Astrocyte of the spinal cord (primary cell): ENCODE data around the gene AKAP17A.

Experiments used
- DNase-seq: peaks from one replicate; pipeline ENCODE4 v3.0.0; 2011; ENCODE audit warnings: low read depth, low spot score
- H3K4me3 ChIP-seq: 2 replicates; pipeline ENCODE4 v1.5.1; 2011; ENCODE audit warnings: low read depth, mild to moderate bottlenecking, low read length, moderate library complexity
- CTCF ChIP-seq: IDR thresholded peaks from 2 replicates; pipeline ENCODE4 v1.5.1; 2012; ENCODE audit warnings: low read depth, mild to moderate bottlenecking, low read length, inconsistent platforms
- in situ Hi-C: cut with HindIII; loops from 2 replicates; pipeline ENCODE4 v1.10.0; 2017; ENCODE audit warnings: low sequenced_read_pairs

The AKAP17A gene

DNA sequence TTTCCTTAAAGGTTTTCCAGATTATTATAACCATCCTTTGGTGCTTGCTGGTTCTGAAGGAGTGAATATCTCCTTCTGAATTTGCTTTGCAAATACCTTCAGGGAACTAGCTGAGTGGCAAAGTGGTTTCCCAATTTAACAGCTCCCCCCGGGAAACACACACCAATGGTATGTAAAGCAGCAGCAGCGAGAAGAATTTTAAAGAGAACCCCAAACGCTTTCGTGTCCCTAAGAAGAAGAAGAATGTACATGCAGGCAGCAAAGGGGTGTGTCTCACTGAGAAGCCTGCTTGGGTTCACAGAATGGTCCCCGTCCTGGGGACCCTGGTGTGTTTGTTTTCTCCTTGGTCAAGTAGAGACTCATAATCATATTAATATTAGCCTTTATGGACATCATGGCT lies 4.2 kb upstream of the AKAP17A start:
- in situ Hi-C loops = no loop called here

DNA sequence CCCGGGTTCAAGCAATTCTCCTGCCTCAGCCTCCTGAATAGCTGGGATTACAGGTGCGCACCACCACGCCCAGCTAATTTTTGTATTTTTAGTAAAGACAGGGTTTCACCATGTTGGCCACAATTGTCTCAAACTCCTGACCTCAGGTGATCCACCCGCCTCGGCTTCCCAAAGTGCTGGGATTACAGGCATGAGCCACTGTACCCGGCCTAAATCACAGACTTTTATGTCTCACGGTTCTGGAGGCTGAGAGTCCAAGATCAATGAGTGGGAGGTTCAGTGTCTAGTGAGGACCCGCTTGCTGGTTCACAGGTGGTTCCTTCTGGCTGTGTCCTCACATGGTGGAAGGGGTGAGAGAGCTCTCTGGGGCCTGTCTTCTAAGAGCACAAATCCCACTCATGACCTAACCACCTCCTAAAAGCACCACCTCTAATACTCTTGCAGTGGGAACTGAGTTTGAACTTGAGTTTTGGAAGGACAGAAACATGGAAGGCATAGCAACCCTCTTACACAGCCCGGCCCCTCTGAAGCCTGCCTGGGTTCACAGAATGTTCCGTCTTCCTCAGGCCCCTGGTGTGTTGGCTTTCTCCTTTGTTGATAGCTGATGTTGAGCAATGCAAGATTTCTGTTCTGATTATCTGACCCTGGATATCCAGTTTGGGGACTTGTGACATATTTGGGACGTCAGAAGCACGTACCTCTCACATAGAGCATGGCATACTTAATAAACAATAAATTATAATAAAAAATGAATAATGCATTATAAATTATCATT lies 1.9 kb upstream of the AKAP17A start:
- DNase-seq = no peak
- no peak for TF ChIP-seq CTCF
- no peak overlapping the region for H3K4me3 ChIP-seq
- in situ Hi-C loops = no loop called here

More for the DNA sequence above, 4.2 kb upstream of the AKAP17A start:
- no peak for DNase-seq
- TF ChIP-seq CTCF = no peak
- H3K4me3 ChIP-seq = no peak overlapping the region

- no peak for TF ChIP-seq CTCF
- peak overlapping the region; percentile 95 for H3K4me3 ChIP-seq
- in situ Hi-C loops = no loop called here
- DNase-seq = no peak
Observed at GRCh38 chrX:1591863-1592469, 562 bp downstream of the AKAP17A start.

- no peak for TF ChIP-seq CTCF
- no peak for DNase-seq
- H3K4me3 ChIP-seq = peak overlapping the region; percentile 95
- in situ Hi-C loops = no loop called here
Observed at GRCh38 chrX:1592470-1593142, 1.2 kb downstream of the AKAP17A start.

DNA sequence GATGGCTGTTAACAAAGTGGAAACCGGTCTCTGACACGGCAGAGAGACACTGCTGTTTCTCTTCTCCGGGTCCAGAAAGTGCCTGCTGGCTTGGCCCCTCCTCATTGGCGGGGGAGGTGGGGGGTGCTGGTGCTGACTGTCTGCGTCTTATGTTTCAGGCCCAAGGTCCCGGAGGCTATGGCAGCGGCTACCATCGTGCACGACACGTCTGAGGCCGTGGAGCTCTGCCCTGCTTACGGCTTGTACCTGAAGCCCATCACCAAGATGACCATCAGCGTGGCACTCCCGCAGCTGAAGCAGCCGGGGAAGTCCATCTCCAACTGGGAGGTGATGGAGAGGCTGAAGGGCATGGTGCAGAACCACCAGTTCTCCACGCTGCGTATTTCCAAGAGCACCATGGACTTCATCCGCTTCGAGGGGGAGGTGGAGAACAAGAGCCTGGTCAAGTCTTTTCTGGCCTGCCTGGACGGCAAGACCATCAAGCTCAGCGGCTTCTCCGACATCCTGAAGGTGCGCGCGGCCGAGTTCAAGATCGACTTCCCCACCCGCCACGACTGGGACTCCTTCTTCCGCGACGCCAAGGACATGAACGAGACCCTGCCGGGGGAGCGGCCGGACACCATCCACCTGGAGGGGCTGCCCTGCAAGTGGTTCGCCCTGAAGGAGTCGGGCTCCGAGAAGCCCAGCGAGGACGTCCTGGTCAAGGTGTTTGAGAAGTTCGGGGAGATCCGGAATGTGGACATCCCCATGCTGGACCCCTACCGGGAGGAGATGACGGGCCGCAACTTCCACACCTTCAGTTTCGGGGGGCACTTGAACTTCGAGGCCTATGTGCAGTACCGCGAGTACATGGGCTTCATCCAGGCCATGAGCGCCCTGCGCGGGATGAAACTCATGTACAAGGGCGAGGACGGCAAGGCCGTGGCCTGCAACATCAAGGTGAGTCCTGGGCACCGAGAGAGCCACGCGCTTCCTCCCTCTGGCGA lies 2.2 kb downstream of the AKAP17A start:
- in situ Hi-C loops = no loop called here
- DNase-seq = no peak
- TF ChIP-seq CTCF = no peak
- H3K4me3 ChIP-seq = peak overlapping the region; percentile 95

DNA sequence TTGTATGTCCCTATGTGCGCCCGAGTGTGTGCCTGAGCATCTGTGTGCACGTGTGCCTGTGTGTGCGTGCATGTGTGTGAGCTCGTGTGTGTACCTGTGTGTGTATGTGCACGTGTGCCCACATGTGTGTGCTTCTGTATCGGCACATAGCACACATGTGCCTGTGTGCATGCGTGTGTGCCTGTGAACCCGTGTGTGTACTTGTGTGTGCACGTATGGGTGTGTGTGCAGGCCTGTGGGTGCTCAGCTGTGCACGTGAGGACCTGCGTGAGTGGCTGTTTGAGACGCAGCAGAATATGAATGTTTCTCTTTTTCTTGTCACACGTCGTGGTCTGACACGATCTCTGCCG lies 4.3 kb downstream of the AKAP17A start:
- in situ Hi-C loops = no loop called here
- TF ChIP-seq CTCF = no peak
- no peak for DNase-seq
- no peak overlapping the region for H3K4me3 ChIP-seq
